ENCODE measurements around the gene KCNK5. TPM values are rescaled to one million over a fixed set of nuclear protein-coding genes. Genes with fewer than 3 reads are reported as not detected.

Gene KCNK5, protein sequence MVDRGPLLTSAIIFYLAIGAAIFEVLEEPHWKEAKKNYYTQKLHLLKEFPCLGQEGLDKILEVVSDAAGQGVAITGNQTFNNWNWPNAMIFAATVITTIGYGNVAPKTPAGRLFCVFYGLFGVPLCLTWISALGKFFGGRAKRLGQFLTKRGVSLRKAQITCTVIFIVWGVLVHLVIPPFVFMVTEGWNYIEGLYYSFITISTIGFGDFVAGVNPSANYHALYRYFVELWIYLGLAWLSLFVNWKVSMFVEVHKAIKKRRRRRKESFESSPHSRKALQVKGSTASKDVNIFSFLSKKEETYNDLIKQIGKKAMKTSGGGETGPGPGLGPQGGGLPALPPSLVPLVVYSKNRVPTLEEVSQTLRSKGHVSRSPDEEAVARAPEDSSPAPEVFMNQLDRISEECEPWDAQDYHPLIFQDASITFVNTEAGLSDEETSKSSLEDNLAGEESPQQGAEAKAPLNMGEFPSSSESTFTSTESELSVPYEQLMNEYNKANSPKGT
- 10 to 100 TPM; 29.8 to 32.0 TPM for total RNA-seq

DNA sequence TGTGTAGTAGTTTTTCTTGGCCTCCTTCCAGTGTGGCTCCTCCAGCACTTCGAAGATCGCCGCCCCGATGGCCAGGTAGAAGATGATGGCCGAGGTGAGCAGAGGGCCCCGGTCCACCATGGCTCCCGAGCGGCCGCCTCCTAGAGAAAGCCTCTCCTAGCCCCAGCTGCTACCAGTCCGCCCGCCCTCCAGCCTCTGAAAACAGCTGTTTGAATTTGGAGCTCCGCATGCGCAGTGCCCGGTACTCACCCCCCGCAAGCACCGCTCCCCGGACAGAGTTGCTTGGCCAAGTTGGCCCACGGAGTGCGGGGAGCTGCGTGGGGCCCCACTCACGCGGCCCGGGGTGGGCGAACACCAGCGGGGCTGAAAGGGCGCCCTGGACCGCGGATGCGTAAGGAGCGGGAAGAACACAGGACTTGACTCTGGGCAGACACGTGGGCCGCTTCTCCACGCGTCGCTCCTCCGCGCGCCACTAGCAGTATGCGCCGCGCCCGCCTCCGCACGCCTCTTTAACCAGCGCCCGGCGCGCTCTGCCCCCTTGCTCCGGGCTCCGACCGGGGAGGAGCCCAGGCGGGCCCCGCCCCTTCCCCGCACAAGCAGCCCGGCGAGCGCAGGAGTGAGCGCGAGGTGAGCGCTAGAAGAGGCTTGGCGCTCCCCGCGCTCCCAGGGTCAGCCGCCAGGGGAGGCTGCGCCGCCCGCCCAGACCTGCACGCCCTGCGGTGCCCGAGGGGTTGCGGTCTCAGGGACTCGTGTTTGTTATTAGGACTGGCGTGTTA is at the start of gene KCNK5:
Gene KCNK5 (minus strand): TSS at position 484 of the 776 bp plus-strand sequence. CDS start 364 bp downstream, at position 120.
- ChIA-PET POLR2A (interaction anchor here (0.6 to 1.4 kb wide), 3 partner anchors 9 to 123 kb away, joined by 3 to 6 read pairs (median 4); no protein-coding TSS in a partner anchor), CTCF (interaction anchor here (0.7 to 3.7 kb wide), 6 partner anchors 9 to 74 kb away, joined by 3 to 11 read pairs (median 3); no protein-coding TSS in a partner anchor)

DNA sequence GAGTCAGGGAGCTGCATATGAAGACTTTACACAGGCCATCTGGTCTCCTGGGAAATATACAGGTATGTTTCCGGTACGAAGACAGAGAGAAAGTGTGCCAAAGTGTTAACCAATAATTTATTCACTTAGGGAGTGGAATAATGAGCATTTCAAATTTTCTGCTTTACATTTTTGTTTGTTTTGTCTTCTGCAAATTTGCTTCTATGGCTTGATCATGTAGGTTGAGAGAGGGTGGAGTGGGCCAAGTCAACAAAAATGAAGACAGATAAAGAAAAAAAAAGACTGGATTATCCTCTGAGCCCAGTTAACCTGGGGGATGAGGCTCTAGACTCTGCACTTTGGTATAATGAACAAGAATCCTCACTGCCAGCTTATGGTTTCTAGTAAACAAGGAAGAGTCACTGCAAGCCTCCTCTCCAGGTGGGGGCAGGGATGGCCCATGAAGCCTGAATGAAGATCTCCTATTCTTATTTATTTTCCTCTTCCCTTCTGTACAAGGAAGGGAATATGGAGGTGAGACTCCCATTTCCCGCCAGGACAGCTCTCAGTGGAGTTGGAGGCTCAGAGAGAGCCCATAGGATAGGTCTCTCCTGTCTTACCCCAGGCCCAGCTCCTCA is 47.2 kb upstream of the KCNK5 start:
- ChIA-PET POLR2A (no interaction called here), CTCF (no interaction called here)

DNA sequence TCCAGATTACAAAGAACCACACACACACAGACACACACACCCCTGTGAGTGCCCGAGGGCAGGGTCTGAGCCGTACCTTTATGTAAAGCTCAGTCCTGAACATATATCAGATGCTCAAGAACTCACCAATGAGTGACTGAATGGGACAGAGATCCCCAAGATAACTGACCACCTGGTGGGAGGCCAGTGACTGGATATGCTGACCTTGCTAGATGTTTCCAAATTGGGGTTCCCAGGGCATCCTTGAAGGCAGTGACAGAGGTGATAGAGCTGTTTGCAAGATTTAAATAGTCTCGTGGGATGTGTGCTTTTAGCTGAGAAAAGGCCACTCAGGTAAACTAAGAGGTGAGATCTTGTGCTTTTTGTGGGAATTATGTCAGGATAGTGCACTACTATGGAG is 45.6 kb upstream of the KCNK5 start:
- ChIA-PET POLR2A (no interaction called here), CTCF (no interaction called here)

DNA sequence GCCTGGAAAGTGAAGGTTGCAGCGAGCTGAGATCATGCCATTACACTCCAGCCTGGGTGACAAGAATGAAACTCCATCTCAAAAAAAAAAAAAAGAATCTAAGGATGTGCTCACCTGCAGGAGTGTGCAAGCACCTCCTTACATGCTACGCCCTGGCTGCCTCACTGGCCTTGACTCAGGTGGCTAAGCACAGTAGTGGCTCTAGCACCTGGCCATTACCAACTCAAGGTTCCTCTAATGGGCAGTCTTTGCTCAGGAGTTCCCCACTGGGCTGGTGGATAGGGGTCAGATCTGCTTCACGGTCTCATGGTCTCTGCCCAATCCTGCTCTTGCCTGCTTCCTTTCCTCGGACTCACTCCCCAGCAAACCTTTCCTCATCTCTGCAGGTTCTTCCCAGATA is 45.2 kb upstream of the KCNK5 start:
- POLR2A ChIA-PET = no interaction called here

DNA sequence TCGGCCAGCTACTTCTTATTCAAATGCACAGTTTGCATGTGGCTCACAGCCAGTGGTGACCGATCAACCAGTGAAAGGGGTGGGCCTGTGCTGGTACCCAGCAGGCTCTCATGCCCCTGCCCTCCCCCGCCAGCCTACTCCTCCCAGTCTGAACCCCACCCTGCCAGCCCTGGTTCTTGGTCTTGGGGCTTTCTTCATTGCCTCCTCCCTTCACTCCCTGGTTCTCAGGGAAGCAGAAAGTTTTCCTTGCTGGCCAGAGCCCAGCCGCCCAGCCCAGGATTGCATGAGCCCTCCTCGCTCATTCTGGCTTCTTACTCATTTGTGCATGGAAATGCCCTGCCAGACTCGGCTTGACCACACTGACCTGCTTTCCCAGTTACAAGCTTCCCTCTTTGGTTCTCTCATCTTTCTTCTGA is 44.1 kb upstream of the KCNK5 start:
- POLR2A ChIA-PET = no interaction called here
- CTCF ChIA-PET = no interaction called here

More for the DNA sequence above, 45.2 kb upstream of the KCNK5 start:
- CTCF ChIA-PET = interaction anchor here (0.6 kb wide), 1 partner anchor 100 kb away, joined by 4 read pairs; no protein-coding TSS in a partner anchor

DNA sequence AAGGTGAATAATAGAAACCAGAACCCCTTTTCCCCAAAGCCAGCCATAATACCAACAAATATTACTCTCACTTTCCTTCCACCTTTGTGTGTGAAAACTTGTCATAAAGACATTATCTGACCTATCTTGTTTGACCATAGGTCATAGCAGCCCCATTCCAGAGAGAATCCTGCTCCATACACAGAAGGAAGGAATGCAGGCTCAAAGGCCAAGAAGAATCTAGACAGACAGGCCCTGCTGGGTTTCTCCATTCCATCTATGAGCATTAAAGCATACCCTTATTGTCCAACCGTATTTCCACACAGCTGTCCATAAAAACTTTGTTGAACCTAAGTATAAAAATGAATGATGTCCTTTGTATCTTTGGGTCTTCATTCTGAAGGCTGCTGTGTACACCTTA is 40.7 kb upstream of the KCNK5 start:
- ChIA-PET POLR2A (no interaction called here), CTCF (no interaction called here)

DNA sequence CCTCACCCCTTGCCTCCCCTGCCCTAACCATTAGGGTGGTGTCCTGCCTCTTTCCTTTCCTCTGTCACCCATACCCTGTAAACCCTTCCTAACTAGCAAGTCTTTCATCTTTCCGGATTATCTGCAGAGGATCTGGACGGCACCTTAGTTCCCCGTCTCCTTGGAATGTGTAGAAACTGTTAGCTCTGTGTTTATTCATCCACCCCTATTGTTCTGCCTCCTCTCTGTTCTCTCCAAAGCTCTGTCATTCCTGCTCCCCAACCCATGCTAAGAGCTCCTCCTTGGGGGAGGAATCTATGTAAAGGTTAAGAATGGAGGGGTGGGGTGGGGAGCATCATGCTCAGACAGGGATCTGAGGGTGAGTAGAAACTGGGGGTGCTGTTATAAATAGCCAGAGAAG is 39.4 kb upstream of the KCNK5 start:
- POLR2A ChIA-PET = no interaction called here
- CTCF ChIA-PET = no interaction called here

DNA sequence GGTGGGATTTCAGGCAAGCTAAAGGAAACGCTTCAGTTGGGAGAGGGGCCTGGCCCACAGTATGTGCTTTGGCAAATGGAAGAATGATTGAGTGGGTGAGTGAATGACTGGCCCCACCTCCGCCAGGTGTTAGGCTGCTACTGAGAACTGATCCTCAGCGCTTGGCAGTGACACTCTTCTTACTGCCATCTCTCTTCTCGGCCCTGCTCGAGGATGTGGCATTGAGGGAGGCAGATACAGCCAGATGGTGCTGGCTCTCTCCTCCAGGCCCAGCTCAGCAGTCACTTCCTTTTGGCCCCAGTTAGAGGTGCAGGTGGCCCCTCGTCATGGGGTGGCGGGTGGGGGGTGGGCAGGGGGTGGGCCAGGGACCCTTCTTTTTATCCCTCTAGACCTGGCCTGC is 38.9 kb upstream of the KCNK5 start:
- ChIA-PET CTCF (no interaction called here), POLR2A (no interaction called here)

DNA sequence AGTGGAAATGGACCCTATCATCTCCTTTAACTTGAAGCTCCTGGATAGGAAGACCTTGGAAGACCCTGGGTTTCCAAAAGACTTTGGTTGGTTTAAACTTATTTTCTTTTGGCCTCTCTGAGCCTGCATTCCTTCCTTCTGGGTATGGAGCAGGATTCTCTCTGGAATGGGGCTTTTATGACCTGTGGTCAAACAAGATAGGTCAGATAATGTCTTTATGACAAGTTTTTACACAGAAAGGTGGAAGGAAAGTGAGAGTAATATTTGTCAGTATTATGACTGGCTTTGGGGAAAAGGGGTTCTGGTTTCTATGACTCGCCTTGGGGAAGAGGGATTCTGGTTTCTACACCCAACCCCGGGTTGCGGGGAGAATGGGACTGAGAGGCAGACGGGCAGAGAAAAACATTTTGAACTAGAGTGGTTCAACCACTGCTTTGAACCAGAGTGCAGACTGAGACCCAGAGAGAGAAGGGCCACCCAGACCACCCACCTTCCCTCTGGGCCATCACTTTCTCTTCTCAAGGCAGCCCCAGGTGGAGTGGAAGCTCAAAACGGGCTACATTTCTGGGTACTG is 37.6 kb upstream of the KCNK5 start:
- ChIA-PET CTCF (no interaction called here), POLR2A (no interaction called here)

DNA sequence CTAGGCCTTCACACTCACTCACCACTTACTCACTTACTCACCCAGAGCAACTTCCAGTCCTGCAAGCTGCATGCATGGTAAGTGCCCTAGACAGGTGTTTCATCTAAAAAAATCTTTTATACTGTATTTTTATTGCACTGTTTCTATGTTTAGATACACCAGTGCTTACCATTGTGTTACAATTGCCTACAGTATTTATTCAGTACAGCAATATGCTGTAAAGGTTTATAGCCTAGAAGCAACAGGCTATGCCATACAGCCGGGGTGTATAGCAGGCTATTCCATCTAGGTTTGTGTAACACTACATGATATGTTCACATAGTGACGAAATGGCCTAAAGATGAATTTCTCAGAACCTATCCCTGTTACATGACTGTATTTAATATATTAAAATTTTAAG is 37.1 kb upstream of the KCNK5 start:
- POLR2A ChIA-PET = no interaction called here

DNA sequence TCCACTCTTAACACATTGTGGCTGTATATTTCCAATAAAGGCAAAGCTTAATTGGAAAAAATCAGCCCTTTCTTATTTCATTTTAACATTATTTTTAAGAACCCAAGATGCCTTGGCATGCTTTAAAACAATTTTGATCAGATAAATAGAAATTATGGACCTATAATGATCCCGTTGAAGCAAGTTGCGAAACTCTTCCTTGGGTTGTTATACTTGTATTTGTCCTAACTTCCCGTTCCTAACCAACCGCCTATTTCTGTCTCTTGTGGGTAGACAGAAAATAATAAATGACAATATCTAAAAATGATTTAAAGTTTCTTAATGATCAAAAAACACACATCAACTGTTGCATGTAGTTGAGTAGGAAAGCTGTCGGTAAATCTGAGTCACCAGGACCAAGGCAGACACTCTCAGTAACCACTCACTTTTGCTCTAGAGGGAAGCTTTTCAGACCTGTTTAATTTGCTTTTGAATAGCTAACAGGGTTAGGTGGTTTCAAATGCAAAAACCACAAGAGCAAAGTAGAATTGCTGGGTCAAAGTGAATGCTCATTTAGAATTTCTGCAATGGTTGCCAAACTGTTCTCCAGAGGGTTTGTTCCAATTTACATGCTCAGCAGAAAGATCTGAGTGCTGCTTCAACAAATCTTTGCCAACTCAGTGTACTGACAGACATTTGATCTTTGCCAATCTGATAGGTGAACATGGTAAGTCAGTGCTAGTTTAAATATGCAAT is 34.2 kb upstream of the KCNK5 start:
- POLR2A ChIA-PET = no interaction called here
- CTCF ChIA-PET = interaction anchor here (1.2 kb wide), 1 partner anchor 35 kb away, joined by 3 read pairs; no protein-coding TSS in a partner anchor

More for the DNA sequence above, 37.1 kb upstream of the KCNK5 start:
- CTCF ChIA-PET = no interaction called here

DNA sequence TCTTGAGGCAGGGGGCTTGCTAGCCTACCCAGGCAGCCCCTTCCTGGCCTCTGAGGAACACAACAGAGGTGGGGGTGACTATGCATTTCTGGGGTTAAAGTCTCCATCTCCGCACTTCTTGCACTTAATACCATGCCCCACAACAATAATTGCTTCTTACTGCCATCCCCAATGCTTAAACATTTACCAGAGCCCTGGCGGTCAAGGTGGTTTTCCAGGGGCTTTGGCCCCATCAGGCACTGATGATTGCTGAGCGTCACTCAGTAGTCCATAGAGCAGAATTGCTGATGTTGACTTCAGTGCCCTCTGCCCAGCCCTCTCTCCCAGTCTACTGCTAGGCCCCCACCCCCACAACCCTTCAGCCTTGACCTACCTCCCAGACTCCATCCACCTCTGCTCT is 32.5 kb upstream of the KCNK5 start:
- ChIA-PET POLR2A (no interaction called here), CTCF (no interaction called here)

DNA sequence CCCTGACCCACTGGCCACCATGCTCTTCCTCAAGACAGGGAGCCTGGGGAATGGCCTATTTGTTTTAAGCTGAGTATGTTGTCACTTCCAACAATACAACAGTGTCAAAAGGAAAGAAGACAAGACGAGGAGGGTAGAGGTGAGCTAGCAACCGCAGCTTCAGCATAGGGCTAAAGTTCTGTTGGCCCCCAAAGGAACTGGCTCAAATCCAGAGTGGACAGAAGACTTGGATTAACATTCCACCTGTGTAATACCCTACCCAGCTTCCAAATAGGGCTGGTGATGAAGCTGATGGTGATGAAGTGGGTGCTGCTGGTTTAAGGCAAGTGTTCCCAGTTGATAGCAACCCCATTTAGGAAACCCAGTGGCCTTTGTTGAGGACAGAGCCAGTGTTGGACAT is 31.7 kb upstream of the KCNK5 start:
- ChIA-PET CTCF (no interaction called here), POLR2A (no interaction called here)

DNA sequence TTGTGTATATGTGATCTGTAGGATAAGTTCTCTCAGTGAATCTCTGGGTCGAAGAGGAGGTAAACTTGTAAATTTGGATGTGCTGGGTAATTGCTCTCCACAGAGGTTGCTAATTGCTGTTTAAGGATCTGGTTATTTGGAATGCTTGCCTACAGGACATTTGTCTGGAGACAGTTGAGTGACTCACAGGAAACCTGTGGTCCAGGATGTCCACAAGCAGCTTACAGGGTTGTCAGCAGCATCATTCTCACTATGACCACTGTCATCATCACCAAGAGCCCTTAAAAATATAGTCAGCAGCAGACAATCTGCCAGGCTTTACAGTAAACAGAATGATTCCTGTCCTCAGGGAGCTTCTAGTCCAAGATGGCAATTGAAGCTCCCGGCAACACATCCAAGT is 31.2 kb upstream of the KCNK5 start:
- CTCF ChIA-PET = no interaction called here
- POLR2A ChIA-PET = no interaction called here

DNA sequence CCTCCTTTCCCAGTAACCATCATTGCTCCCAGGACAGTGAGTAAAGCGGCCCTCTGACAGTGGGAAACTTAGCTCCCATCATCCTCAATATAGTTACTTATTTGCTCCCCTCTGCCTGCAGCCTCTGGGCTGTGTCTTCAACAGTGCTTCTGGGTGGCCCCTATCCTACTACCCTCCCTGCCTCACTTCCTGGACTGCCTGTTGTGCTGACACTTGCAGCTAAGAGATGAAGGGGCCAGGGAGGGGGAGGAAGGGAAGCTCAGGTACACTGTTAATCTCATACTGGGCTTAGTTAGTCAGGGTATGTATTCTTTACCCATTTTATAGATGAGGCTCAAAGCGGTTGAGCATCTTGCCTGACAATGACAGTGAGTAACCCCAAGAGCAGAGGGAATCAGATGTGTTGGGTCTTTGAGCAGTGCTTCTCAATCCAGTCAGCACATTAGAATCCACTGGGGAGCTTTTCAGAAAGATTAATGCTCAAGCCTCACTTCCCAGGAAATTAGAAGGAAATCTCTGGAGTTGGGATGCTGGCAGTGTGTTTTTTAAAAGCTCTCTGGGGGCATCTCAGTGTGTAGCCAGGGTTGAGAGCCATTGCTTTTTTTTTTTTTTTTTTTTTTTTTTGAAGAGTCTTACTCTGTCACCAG is 27.1 kb upstream of the KCNK5 start:
- ChIA-PET POLR2A (no interaction called here), CTCF (interaction anchor here (0.6 to 0.7 kb wide), 2 partner anchors 22 to 23 kb away, joined by 3 to 6 read pairs; no protein-coding TSS in a partner anchor)

DNA sequence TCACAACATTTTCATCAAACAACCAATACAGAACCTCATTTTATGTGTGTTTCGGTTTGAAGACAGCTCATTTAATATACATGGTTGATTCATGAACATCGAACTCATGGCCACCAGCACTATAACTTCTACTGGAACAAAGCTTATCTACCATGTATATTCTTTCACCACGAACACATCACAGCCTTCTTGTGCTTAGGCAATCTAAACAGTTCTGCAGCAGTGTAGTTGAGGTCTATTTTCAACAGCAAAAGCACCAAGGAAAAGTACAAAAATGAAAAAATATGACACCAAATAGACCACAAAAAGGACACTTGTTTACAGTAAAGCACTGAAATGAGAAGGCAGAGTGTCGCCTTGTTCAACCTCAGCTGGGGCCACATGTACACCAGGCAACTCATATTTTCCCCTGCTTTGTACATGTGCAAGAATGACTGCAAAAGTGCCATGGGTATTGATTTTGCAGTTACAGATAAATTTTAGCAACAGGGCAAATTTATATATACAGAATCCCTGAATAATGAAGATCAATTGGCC is 25.8 kb upstream of the KCNK5 start:
- ChIA-PET POLR2A (no interaction called here), CTCF (no interaction called here)

DNA sequence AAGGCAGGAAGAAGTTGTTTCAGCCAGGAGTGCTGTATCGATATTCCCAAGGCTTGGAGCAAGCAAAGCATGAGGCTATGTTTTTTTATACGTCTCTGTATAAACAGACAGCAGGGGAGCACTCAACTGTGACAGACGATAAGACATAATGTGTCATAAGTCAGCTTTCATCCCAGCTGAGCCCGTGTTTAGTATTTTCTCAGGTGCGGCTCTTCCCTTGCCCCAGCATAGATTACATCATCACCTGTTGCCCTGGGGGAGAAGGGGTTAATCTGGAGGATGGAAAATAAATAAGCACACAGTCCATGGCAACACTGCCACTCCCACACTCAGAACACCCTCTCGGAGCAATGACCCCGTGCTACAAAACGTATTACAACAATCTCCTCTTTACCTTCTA is 22.1 kb upstream of the KCNK5 start:
- ChIA-PET POLR2A (no interaction called here), CTCF (no interaction called here)

DNA sequence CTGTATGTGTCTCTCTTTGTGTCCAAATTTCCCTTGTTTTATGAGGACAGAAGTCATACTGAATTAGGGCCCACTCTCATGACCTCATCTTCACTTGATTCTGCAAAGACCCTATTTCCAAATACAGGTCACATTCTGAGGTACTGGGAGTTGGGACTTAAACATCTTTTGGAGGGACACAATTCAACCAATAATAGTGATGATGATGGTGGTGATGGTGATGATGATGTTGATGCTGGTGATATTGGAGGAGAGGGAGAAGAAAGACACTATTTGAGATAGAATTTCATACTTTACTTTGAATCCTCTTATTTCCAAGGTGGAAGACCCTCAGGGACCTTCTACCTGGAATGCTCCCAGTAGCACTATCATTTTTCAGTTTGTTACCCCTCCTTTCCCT is 21.2 kb upstream of the KCNK5 start:
- POLR2A ChIA-PET = no interaction called here

DNA sequence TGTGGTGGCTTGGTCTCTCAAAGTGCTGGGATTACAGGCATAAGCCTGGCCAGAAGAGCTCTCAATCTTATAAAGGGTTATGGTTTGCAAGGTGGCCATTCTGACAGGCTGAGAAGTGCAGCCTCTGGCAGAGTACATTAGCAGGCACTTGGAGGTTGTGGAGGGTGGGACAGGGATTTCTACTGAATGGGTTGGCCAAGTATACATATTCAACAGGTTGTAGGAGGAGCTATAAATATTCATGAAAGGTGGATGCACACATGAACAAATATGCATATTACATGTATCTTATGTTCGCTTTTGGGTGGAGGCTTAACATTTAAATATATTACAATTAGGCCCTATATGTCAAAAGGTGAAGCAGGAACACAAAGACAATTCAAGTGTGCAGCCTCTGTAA is 20.0 kb upstream of the KCNK5 start:
- POLR2A ChIA-PET = no interaction called here
- CTCF ChIA-PET = no interaction called here

More for the DNA sequence above, 21.2 kb upstream of the KCNK5 start:
- CTCF ChIA-PET = no interaction called here

Data from activated CD8-positive, alpha-beta memory T cell treated with anti-CD3 and anti-CD28 coated beads for 36 hours (primary cell).